Lower lobe of right lung (tissue), 2 donors: ENCODE measurements around the gene SLC9A8. TPM values are rescaled to one million over a fixed set of nuclear protein-coding genes. Genes with fewer than 3 reads are reported as not detected.
A peak's percentile ranks its signal among the peaks of the same experiment; 100 is the strongest.

Experiments
- ATAC-seq, 2 donors: fragments of 200-7000 bp; cut with Tn5 transposase; one replicate each; pipeline ENCODE4 v1.9.1; 2020 to 2022; ENCODE audit warnings: mild to moderate bottlenecking in 2 of 2, moderate library complexity in 2 of 2
- DNase-seq: peaks from one replicate; pipeline ENCODE4 v3.0.0-alpha.2; 2020
- H3K27ac ChIP-seq: fragments of 200-600 bp; one replicate; pipeline ENCODE4 v1.8.0; 2022
- H3K27me3 ChIP-seq: fragments of 200-600 bp; one replicate; pipeline ENCODE4 v1.8.0; 2022; ENCODE audit warnings: low read depth
- H3K36me3 ChIP-seq: fragments of 200-600 bp; one replicate; pipeline ENCODE4 v1.8.0; 2022; ENCODE audit warnings: mild to moderate bottlenecking
- H3K4me1 ChIP-seq: fragments of 200-600 bp; one replicate; pipeline ENCODE4 v1.8.0; 2022
- H3K4me3 ChIP-seq: fragments of 200-600 bp; one replicate; pipeline ENCODE4 v1.8.0; 2022; ENCODE audit warnings: mild to moderate bottlenecking
- H3K9me3 ChIP-seq: fragments of 200-600 bp; one replicate; pipeline ENCODE4 v1.8.0; 2022
- intact Hi-C: fragments of 100-400 bp; cut with DNase I; formaldehyde crosslinking; loops from one replicate; pipeline ENCODE4 v1.11.0; 2022
- total RNA-seq: library from RNA; stranded (reverse); fragmentation: NEBNext Ultra II Directional; extraction: Animal tissue kit (Norgen Biotek cat#: 25700); gene quantifications from one replicate; pipeline ENCODE4 v1.2.1, GENCODE V29; 2021
- TF ChIP-seq, protein P1 (sequence below): fragments of 200-600 bp; IDR thresholded peaks from one replicate; pipeline ENCODE4 v1.8.0; 2022; ENCODE audit warnings: antibody characterized with exemption, mild to moderate bottlenecking
- donor health status: DM: no; HTN: yes; CAD: no; lungs with severe emphysema.

Gene SLC9A8
- total RNA-seq, 1 donor from 2014 or later: 17.7 TPM

DNA sequence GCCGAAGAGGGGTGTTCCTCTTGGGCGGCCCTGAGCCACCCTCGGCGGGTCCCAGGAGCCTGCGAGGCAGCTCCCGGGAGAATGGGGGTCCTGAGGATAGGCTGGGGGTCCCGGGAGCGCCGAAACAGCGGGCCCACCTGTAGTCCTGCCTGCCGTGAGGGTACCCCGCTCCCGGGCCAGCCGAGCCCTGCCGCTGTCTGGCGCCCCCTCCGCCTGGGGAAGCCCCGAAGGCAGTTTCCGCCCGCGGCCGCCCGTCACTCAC is 102.4 kb downstream of the SLC9A8 start:
- DNase-seq (no peak), ATAC-seq (peak; percentile 41 to 43)
- Histone ChIP-seq H3K27me3 (no peaks in the 10 kb centered on the region), H3K9me3 (no peaks in the 10 kb centered on the region), H3K4me3 (peak overlapping the region; percentile 88), H3K4me1 (peaks cover 32% of the 10 kb centered on the region), H3K27ac (peak overlapping the region; percentile 97), H3K36me3 (peaks cover 5% of the 10 kb centered on the region)
- intact Hi-C loops: no loop called here
- TF ChIP-seq, protein P1, sequence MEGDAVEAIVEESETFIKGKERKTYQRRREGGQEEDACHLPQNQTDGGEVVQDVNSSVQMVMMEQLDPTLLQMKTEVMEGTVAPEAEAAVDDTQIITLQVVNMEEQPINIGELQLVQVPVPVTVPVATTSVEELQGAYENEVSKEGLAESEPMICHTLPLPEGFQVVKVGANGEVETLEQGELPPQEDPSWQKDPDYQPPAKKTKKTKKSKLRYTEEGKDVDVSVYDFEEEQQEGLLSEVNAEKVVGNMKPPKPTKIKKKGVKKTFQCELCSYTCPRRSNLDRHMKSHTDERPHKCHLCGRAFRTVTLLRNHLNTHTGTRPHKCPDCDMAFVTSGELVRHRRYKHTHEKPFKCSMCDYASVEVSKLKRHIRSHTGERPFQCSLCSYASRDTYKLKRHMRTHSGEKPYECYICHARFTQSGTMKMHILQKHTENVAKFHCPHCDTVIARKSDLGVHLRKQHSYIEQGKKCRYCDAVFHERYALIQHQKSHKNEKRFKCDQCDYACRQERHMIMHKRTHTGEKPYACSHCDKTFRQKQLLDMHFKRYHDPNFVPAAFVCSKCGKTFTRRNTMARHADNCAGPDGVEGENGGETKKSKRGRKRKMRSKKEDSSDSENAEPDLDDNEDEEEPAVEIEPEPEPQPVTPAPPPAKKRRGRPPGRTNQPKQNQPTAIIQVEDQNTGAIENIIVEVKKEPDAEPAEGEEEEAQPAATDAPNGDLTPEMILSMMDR: no peak

DNA sequence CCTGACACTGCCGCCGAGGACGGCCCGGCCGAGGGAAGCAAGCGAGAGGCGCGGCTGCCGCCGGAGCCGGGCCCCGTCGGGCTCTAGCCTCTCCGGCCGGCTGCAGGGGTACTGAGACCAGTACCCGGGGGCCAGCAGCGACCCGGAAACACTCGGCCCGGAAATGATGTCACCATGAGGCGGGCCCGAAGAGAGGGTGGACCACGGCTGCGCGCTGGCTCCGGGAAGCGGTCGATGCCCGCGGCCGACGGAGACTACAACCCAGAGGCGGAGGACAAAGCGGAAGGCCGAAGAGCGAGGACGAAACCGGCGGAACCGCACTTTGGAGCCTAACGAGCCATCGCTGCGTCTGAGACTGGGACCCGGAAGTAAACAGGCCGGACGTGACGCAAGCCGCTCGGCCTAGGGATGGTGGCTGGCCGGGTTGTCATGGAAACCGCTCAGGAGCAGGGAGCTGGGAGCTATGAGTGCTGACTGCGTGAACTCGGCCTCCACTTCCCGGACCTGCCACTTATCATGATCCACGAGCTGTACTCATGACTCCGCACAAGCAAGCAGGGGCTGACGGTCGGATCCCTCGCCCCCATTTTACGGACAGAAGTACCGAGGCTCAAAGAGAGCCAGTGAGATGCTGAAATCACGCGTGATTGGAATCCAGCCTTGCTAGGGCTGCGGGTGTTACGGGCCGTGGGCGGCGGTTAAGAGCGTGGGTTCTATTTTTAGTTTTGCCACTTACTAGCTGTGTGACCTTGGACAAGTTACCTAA is 102.9 kb downstream of the SLC9A8 start, which contains the start of gene SPATA2:
TSS of gene SPATA2 (minus strand) at position 150 of the 766 bp plus-strand sequence. CDS start 7,039 bp downstream, outside the sequence.
- Histone ChIP-seq H3K27ac (peak within 1 kb of the TSS; percentile 97), H3K4me3 (peak within 1 kb of the TSS; percentile 88), H3K9me3 (no peaks in the 10 kb centered on the region), H3K27me3 (no peaks in the 10 kb centered on the region), H3K4me1 (peaks cover 29% of the 10 kb centered on the region), H3K36me3 (peaks cover 3% of the 10 kb centered on the region)
- intact Hi-C loops: no loop called here
- ATAC-seq (peak; percentile 95 to 96), DNase-seq (peak; percentile 98)
- TF ChIP-seq, protein P1: no peak

DNA sequence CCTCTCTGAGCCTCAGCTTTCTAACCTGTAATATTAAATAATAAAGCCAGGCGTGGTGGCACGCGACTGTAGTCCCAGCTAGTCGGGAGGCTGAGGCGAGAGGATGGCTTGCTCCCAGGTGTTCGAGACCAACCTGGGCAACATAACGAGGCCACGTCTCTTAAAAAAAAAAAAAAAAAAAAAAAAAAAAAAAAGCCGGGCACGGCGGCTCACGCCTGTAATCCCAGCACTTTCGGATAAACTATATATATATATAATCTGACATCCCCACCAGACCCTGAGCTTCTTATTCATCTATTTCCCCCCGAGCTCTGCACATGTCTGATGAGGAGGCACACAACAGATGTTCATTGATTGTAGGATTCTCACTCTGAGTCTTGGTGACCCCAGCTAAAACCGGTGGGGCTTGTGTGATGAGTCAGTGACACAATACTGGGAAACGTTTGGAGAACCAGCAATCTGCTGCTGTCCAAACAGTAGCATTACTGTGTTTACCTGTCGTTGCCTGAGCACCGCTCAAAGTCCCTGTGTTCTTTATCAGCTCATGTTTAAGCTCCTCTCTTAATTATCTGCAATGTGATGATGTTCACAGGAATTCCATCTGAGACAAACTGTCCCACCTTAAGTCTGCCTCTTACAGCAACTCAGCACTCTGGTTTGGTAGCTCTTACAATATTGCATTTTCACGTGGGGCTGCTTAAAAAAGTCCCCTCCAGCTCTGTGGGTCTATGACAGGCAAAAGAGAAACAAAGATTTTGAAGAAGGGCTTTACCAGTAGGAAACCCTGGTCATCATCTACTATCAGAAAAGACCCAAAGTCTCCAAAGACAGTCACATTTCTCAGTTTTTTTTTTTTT is 103.7 kb downstream of the SLC9A8 start:
- DNase-seq (no peak), ATAC-seq (peak; percentile 29 to 63)
- no peaks in the 10 kb centered on the region for H3K27me3 ChIP-seq
- peaks cover 29% of the 10 kb centered on the region for H3K4me1 ChIP-seq
- no peaks in the 10 kb centered on the region for H3K9me3 ChIP-seq
- intact Hi-C loops: no loop called here
- H3K27ac ChIP-seq: peak overlapping the region; percentile 97
- H3K4me3 ChIP-seq: peak overlapping the region; percentile 88
- peaks cover 3% of the 10 kb centered on the region for H3K36me3 ChIP-seq
- TF ChIP-seq, protein P1: no peak

DNA sequence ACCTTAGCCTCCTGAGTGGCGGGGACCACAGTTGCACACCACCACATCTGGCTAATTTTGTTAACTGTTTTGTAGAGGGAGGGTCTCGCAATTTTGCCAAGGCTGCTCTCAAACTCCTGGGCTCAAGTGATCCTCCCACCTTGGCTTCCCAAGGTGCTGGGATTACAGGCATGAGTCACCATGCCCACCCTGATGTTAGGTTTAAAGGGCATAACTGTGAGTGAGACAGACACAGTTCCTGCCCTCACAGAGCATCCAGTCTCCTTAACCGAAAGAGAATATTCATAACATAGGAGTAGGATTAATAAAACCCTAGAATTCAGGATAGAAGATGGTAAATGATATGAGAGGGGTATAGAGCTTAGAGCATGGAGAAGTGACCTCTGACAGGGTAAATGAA is 105.8 kb downstream of the SLC9A8 start:
- Histone ChIP-seq H3K27ac (no peak overlapping the region), H3K4me1 (peaks cover 15% of the 10 kb centered on the region), H3K9me3 (no peaks in the 10 kb centered on the region), H3K4me3 (no peak overlapping the region), H3K36me3 (no peaks in the 10 kb centered on the region), H3K27me3 (no peaks in the 10 kb centered on the region)
- intact Hi-C loops: no loop called here
- TF ChIP-seq, protein P1: no peak
- DNase-seq (no peak), ATAC-seq (no peak)

DNA sequence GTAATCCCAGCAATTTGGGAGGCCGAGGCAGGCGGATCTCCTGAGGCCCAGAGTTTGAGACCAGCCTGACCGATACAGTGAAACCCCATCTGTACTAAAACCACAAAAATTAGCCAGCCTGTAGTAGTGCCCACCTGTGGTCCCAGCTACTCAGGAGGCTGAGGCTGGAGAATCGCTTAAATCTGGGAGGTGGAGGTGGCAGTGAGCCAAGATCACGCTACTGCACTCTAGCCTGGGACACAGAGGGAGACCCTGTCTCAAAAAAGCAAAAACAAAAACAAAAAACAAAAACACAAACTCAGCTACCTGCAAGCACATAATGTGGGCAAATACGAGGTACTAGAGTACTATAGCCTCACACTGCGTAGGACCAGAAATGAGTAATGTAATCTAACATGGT is 106.4 kb downstream of the SLC9A8 start:
- TF ChIP-seq, protein P1: no peak
- no peaks in the 10 kb centered on the region for H3K36me3 ChIP-seq
- no peak for ATAC-seq
- no peaks in the 10 kb centered on the region for H3K27me3 ChIP-seq
- H3K4me1 ChIP-seq: peaks cover 10% of the 10 kb centered on the region
- no peak overlapping the region for H3K4me3 ChIP-seq
- no peak for DNase-seq
- intact Hi-C loops: no loop called here
- no peak overlapping the region for H3K27ac ChIP-seq
- no peaks in the 10 kb centered on the region for H3K9me3 ChIP-seq
